NCI-H128 (cell line): ENCODE measurements around the gene REPS2.

Experiments used
- DNase-seq: peaks from one replicate; lab custom pipeline; 2025; ENCODE audit not compliant: unreplicated experiment; lab: John Stamatoyannopoulos, UW

The REPS2 gene

DNA sequence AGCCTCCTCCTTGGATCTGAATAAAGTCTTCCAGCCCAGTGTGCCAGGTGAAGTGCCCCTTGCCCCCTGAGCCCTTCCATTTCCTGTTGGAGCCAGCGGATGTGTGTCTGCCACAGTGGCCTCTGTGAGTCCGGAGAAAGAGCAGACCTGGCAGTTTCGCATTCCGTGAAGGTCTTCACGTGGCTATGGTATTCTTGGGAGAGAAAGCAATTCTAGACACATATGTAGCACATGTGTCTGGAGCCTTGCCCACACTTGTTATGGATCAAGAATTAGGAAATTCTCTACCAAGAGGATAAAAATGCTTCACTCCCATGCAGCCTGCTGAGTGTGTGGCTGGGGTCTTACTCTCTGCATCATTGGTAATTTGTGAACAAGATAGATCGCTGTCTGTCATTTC lies 130.9 kb downstream of the REPS2 start:
- no peak for DNase-seq

DNA sequence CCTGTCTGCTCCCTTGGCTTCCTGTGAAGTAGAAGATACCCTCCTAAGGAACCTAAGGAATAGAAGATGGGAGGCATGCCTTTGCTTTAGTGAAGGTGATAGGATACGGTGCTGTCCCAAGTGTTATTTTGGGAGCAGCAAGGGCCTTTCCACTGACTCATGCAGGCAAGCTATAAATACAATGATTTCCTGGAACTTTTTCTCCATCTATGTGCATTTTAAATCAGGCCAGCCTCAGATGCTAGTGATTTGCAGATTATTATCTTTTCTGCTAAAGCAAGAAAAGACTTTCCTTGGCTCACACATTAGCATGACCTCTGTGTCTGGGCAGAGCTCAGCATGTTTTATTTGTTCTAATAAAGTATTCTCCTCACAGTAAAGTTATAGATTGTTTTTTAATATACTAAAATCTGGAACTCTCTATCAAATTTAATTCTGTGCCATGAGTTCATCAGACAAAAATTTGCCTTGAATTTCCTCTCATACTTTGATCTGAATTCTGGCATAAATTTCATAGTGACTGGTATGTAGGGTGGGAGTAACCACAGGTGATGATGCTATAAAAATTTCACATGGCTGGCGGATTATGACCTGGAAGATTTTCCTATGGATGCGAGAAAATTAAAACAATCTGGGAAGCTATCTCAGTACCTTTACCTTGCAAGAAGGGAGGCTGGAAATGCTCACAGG lies 131.7 kb downstream of the REPS2 start:
- DNase-seq: no peak

DNA sequence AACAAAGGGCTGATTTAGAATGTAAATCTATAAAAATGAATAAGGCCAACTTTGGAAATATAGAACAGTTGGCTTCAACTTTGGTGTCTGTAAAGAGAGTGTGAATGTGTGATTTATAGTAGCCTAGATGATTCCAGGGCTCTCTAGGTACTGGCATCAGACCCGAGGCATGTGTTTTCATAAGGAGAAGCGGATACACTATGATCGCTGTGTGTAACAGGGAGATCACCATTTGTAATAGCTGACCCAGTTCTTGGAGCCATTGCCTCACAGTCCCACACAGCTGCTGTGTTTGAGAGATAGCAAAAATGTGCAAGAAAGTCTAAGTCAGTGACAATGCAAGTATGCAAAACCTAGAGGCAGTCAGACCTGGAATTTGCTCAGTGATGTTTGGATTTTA lies 135.1 kb downstream of the REPS2 start:
- no peak for DNase-seq

- no peak for DNase-seq
Observed at GRCh38 chrX:17081968-17082367, 135.5 kb downstream of the REPS2 start.

GRCh38 chrX:17082831-17083230 lies 136.4 kb downstream of the REPS2 start:
- DNase-seq: no peak

GRCh38 chrX:17086317-17086716 lies 139.9 kb downstream of the REPS2 start:
- no peak for DNase-seq

GRCh38 chrX:17095161-17095560 lies 148.7 kb downstream of the REPS2 start:
- DNase-seq: no peak

- DNase-seq: no peak
Observed at GRCh38 chrX:17098516-17099247, 152.2 kb downstream of the REPS2 start.

DNA sequence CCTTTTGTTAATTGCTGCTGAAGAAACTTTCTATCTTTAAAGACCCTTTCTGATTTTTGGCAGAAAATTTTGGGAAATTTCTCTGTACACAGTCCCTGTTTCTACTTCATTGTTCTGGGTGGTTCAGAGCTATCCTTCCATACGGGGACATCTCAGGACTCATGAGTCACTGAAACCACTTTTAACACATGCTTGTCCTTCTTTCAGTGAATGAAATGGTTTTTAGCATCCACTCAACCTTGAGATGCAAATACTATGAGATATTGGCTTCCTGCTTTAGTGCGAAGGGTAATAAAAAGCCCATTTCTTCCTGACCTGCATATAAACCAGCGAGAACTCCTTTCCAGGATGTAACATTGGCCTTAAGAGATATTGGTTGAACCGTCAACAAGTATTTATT lies 158.0 kb downstream of the REPS2 start:
- DNase-seq: no peak

DNA sequence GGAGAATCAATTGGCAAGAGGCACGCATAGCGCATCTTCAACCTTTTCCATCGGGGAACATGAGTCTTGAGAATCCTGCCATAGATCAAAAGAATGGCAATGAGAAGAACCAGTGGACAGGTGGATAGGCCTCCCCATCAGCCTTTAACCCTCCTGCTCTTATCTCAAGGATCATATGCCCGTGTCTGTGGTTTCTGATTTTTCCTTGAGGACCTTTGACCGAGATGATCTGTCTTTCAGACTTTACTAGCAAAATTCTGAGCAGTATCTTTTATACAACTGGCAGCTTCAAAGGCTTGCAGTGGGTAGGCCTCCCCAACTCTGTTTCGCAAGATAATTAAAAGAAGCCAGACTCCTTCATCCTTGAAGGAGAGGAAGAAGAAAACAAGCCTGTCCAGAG lies 174.4 kb downstream of the REPS2 start:
- no peak for DNase-seq

- DNase-seq: no peak
Observed at GRCh38 chrX:17154001-17154400, 207.5 kb downstream of the REPS2 start.

DNA sequence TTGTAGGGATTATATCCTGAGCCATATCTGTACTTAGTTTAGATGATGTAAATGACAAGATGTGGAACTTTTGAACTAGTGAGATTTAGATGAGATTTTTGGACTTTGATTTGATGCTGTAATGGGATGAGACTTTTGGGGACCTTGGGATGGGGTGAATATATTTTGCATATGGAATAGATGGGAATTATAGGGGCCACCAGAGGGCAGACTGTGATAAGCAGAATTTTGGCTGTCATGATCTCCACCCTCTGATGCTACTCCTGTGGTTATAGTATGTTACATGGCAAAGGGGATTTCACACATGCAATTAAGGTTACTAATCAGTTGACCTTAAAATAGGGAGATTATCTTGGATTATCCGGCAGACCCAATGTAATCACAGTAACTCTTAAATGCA lies 214.5 kb downstream of the REPS2 start:
- no peak for DNase-seq

DNA sequence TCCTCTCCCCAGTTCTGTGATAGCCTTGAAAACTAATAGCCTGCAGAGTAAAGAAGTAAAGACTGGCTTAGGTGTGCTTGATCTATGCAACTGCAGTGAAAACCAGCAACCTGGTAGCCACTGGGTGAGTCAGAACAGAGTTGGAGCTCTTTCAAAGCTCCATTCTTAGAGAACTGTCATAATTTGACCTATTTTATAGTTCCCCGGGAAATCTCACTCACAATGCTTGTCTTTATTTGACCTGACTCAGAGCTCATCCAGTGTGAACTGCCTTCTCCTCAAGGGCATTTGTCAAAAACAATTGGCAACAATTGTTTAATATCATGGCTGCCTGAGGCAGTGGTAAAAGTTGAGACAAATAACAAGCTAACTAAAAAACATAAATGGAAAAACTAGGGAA lies 215.5 kb downstream of the REPS2 start:
- no peak for DNase-seq

- no peak for DNase-seq
Observed at GRCh38 chrX:17164079-17164478, 217.6 kb downstream of the REPS2 start.

GRCh38 chrX:17164941-17165340 lies 218.5 kb downstream of the REPS2 start:
- DNase-seq: no peak

- no peak for DNase-seq
Observed at GRCh38 chrX:17167915-17168314, 221.5 kb downstream of the REPS2 start.

DNA sequence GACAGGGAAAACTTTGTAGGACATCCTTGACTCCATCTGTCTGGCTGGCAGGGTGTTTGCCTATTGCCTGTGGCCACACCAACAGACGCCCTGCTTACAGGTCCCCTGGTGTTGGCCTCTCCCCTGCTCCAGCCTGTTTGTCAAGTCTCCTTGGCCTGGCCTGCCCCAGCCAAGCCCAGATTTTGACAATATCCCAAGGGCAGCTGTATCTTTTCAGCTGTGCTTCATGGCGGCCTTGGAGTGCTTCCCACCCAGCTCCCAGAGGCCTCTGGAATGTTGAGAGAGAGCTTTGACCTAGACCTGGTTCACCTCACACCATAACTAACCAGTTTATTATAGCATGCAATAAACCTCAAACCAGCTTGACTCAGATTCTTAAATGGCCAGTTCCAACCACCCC lies 224.5 kb downstream of the REPS2 start:
- DNase-seq: no peak

DNA sequence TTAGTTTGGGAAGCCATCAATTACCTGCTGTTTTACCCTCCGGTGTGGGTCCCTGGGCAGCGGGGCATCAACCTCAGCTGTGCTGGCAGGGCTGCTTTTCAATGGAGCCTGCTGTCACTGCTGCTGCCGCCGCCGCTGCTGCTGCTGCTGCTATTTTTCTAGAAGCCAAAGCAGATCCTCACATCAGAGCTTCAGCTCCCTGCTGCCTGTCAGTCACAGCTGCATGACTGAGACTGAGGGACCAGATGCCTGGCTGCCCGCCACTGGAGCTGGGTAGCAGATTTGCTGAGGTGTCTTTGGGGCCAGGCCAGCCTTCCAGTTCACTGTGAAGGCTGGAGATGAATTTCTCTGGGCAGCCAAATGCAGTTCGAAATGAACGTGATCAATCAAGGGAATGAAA lies 228.2 kb downstream of the REPS2 start:
- no peak for DNase-seq

DNA sequence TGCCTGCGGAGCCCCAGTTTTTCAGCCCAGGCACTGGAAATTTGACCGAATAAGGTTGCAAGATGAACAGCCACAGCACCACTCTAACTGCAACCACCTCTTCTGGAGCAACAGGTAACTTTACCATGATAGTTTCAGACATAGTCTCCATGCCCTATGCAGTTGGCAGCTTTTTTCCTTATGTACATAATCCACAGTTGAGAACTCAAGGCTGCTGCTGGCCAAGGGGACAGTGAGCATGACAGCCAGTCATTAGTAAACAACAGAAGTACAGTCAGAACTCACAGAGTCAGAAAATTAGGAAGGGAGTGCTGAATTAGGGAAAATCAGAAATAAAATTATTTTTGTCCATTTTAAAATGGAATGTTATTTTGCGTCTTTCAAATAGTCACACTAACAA lies 235.9 kb downstream of the REPS2 start:
- no peak for DNase-seq

GRCh38 chrX:17183566-17183965 lies 237.1 kb downstream of the REPS2 start:
- DNase-seq: no peak

DNA sequence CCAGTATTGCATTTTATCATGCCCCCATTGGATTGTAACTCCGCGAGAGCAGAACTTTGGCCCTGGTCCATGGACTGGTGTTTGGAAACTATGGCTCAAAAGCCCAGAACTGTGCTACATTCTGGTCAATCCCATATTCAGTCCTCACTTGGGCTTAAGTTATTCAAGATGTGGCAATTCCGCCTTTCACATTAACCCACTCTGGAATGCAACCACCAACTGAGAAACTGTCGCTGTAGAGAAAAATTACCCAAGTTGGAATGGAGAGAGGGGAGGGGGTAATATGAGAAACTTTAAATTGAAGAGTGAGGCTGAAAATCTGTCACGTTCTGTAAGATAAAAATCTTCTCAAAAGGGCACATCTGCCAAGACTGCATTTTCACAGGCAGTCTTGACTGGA lies 239.0 kb downstream of the REPS2 start:
- DNase-seq: no peak

DNA sequence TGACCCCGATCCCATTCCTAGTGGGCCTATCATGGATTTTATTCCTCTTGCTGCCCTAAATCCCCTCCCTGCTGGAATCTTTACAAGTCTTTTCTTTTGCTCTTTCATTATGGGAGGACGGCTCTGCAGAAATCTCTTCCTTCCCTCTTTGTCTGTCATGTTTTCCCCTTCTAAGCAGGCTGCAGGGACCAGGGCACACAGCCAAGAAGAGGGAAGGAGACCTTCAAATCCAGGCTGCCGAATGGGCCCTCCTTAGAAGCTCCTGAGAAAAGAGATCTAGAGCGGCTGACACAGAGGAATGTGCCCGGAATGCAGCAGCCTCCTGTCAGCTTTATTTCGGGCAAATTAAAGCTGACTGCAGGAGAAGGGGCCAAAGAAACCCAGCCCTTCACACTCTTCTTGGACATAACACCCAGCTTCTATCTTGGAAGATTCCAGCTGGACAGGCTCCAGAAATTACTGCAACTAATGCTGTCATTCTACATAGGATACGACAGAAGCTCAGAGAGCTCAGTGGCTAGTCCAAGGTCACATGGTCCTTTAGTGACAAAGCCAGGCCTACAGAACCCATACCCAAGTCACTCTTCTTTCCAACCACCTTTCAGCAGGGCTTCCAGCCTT lies 240.8 kb downstream of the REPS2 start:
- no peak for DNase-seq
